ENCODE results near the gene TTC21A.
"Not testable (repeated sequence)": the region's sequence is repeated elsewhere in the genome, so short reads cannot be mapped to it uniquely, and the experiment has no call there.

Gene TTC21A

DNA sequence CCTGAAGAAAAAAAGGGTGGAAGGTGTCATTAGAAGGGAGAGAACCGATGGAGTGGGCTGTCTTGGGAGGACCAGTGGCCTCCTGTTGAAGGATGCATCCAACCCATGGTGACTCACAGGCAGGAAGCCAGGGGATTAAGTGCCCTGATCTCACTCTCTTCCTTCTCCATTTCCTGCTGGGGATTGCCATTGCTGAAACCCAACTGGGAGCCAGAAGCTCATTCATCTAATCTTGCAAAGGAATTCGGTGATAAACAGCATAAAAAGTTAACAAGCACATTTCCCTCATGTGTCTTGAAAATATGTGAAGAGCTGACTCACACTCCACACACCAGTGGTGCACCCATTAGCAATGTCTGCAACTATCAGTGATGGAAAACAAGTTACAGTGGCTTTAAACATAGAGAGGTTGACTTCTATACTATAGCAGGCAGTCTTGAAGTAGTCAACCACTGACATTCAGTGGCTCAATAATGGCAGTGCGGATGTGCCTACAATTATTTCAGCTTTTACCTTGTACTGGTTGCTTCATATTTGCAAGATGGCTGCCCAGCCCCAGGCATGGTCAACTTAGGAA lies 58.7 kb downstream of the TTC21A start:
- no peaks in the 10 kb centered on the region for H3K36me3 ChIP-seq (ENCODE audit: control insufficient read depth, low read depth, low read length)
- no peak overlapping the region for H3K4me3 ChIP-seq (ENCODE audit: low read length)
- no peaks in the 10 kb centered on the region for H3K9me3 ChIP-seq (ENCODE audit: control insufficient read depth, low read depth, low read length)
- H3K4me1 ChIP-seq (ENCODE audit: control insufficient read depth, low read depth, low read length): peaks cover 4% of the 10 kb centered on the region
- H3K27ac ChIP-seq (ENCODE audit: low read length): no peak overlapping the region
- no peaks in the 10 kb centered on the region for H3K27me3 ChIP-seq (ENCODE audit: control insufficient read depth, insufficient read depth, low read length)
- H3K9ac ChIP-seq (ENCODE audit: low read length): no peak overlapping the region

DNA sequence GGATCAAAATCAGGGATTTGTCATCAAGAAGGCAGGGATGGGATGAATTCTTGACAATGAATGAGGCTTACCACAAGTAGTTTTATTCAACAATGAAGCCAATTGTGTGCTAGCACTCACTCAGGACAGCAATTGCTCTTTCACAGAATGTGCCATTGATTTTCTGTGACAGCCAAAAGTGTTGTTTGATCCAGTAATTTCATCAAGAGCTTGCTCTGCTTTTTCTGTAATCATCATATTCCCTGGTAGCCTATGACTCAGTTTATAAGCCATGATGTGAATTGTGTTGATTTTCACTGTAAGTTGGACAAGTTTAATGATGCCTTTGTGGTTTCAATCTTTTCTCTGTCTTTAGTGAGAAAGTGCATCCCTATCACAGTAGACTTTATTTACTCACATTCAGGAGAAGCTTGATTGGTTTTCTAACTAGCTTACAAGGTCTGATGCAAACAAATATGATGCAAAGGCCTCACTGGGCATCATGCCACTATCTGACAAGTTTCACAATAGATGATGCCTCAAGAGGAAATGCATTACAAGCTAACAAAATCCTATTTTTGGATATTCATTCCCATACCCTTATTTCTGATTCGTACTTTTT lies 59.6 kb downstream of the TTC21A start:
- H3K27ac ChIP-seq (ENCODE audit: low read length): no peak overlapping the region
- H3K36me3 ChIP-seq (ENCODE audit: control insufficient read depth, low read depth, low read length): no peaks in the 10 kb centered on the region
- no peaks in the 10 kb centered on the region for H3K9me3 ChIP-seq (ENCODE audit: control insufficient read depth, low read depth, low read length)
- no peak overlapping the region for H3K4me3 ChIP-seq (ENCODE audit: low read length)
- H3K9ac ChIP-seq (ENCODE audit: low read length): no peak overlapping the region
- no peaks in the 10 kb centered on the region for H3K27me3 ChIP-seq (ENCODE audit: control insufficient read depth, insufficient read depth, low read length)
- peaks cover 4% of the 10 kb centered on the region for H3K4me1 ChIP-seq (ENCODE audit: control insufficient read depth, low read depth, low read length)

DNA sequence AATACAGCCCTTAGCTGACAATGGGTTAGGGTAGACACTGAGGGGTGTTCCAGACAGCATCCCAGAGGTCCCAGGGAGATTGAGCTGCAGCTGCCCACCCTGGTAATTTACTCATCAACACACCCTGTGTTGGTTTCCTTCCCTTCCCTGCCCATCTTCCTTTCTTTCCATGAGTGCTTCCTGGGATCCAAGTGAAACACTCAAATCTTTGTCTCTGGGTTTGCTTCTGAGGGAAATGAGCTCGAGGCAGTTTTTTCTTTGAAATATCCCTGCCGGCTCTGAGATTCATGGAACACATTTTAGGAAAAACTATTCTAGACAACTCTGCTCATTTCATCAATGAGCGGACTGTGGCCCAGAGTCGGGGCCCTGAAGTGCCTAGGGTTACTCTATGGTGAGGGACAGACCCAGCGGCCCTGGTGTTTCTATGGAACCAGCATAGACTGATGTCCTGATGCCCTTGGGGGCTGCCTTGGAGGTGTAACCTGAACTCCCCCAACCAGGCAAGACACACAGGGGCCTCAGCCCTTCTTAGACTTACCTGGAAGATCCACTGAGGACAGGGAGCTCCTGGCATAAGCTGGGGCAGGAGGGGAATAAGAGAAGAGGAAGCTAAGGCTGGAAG lies 60.8 kb downstream of the TTC21A start:
- H3K27ac ChIP-seq (ENCODE audit: low read length): no peak overlapping the region
- H3K9me3 ChIP-seq (ENCODE audit: control insufficient read depth, low read depth, low read length): no peaks in the 10 kb centered on the region
- H3K36me3 ChIP-seq (ENCODE audit: control insufficient read depth, low read depth, low read length): no peaks in the 10 kb centered on the region
- H3K4me1 ChIP-seq (ENCODE audit: control insufficient read depth, low read depth, low read length): peaks cover 4% of the 10 kb centered on the region
- H3K27me3 ChIP-seq (ENCODE audit: control insufficient read depth, insufficient read depth, low read length): no peaks in the 10 kb centered on the region
- H3K9ac ChIP-seq (ENCODE audit: low read length): no peak overlapping the region
- no peak overlapping the region for H3K4me3 ChIP-seq (ENCODE audit: low read length)

DNA sequence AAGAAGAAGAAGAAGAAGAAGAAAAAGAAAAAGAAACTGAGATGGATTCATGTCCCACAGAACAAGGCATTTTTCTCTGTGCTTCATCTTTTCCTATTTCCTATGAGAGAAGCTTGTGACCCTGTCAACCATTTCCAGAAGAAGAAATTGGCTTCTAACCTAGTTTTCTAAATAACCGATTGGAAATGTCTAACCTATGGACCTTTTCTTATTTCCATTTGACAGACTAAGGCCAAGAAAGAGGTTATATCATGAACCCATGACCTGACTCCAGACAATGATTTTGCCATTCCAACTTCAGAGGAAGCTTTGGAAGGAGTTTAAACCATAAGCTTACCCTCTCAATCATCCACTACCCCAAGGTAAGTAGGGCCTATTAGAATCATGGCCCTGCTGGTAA lies 62.2 kb downstream of the TTC21A start:
- Histone ChIP-seq H3K9ac (ENCODE audit: low read length) (no peak overlapping the region), H3K27ac (ENCODE audit: low read length) (no peak overlapping the region), H3K27me3 (ENCODE audit: control insufficient read depth, insufficient read depth, low read length) (no peaks in the 10 kb centered on the region), H3K4me1 (ENCODE audit: control insufficient read depth, low read depth, low read length) (peaks cover 4% of the 10 kb centered on the region), H3K4me3 (ENCODE audit: low read length) (no peak overlapping the region), H3K9me3 (ENCODE audit: control insufficient read depth, low read depth, low read length) (no peaks in the 10 kb centered on the region), H3K36me3 (ENCODE audit: control insufficient read depth, low read depth, low read length) (no peaks in the 10 kb centered on the region)

DNA sequence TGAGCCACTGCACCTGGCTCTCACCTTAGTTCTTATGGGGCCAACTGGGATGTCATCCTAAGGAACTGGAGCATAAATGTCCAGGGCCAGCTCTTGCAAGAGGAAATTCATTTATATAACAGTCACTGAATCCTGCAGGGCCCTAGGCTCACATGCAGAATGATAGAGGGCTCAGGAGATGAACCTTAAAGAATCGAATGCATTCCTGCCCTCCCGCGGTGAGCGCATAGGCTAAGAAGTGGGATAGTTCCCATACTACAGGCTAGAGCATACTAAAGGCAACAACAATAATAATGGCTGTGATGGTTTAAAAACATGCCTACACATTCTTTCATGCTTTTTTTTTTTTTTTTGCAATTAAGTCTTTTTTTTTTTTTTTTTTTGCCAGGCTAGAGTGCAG lies 63.0 kb downstream of the TTC21A start:
- H3K9ac ChIP-seq (ENCODE audit: low read length): no peak overlapping the region
- no peak overlapping the region for H3K27ac ChIP-seq (ENCODE audit: low read length)
- no peaks in the 10 kb centered on the region for H3K36me3 ChIP-seq (ENCODE audit: control insufficient read depth, low read depth, low read length)
- no peak overlapping the region for H3K4me3 ChIP-seq (ENCODE audit: low read length)
- H3K4me1 ChIP-seq (ENCODE audit: control insufficient read depth, low read depth, low read length): peaks cover 4% of the 10 kb centered on the region
- H3K9me3 ChIP-seq (ENCODE audit: control insufficient read depth, low read depth, low read length): no peaks in the 10 kb centered on the region
- H3K27me3 ChIP-seq (ENCODE audit: control insufficient read depth, insufficient read depth, low read length): no peaks in the 10 kb centered on the region

DNA sequence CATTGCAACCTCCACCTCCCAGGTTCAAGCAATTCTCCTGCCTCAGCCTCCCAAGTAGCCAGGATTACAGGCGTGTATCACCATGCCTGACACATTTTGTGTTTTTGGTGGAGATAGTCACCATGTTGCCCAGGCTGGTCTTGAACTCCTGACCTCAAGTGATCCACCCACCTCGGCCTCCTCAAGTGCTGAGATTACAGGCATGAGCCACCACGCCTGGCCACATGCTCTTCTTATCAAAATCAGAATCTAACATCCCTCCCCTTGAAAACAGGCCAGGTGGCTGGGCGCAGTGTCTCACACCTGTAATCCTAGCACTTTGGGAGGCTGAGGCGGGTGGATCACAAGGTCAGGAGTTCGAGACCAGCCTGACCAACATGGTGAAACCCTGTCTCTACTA lies 63.4 kb downstream of the TTC21A start:
- H3K4me3 ChIP-seq (ENCODE audit: low read length); H3K36me3 ChIP-seq (ENCODE audit: control insufficient read depth, low read depth, low read length); H3K27ac ChIP-seq (ENCODE audit: low read length); H3K27me3 ChIP-seq (ENCODE audit: control insufficient read depth, insufficient read depth, low read length); H3K9ac ChIP-seq (ENCODE audit: low read length); H3K9me3 ChIP-seq (ENCODE audit: control insufficient read depth, low read depth, low read length); H3K4me1 ChIP-seq (ENCODE audit: control insufficient read depth, low read depth, low read length): not testable (repeated sequence)

DNA sequence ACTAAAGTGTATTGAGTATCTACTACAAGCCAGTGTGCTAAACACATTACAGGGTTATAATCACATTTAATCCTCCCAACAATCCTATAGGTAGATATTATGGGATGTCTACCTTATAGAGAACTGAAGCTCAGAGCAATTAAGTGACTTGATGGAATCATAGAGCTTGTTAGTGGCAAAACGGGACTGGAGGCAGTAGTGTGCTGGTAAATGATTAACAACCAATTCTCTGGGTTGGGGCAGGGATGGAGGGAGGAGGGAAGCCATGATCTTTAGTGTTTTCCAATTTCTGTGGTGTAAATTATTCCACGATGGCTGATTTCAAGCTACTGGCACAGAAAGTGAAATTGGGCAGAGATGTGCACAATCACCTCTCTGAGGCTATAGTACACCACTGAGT lies 64.4 kb downstream of the TTC21A start:
- Histone ChIP-seq H3K9ac (ENCODE audit: low read length) (no peak overlapping the region), H3K9me3 (ENCODE audit: control insufficient read depth, low read depth, low read length) (no peaks in the 10 kb centered on the region), H3K4me1 (ENCODE audit: control insufficient read depth, low read depth, low read length) (no peaks in the 10 kb centered on the region), H3K27me3 (ENCODE audit: control insufficient read depth, insufficient read depth, low read length) (no peaks in the 10 kb centered on the region), H3K27ac (ENCODE audit: low read length) (no peak overlapping the region), H3K4me3 (ENCODE audit: low read length) (no peak overlapping the region), H3K36me3 (ENCODE audit: control insufficient read depth, low read depth, low read length) (no peaks in the 10 kb centered on the region)

DNA sequence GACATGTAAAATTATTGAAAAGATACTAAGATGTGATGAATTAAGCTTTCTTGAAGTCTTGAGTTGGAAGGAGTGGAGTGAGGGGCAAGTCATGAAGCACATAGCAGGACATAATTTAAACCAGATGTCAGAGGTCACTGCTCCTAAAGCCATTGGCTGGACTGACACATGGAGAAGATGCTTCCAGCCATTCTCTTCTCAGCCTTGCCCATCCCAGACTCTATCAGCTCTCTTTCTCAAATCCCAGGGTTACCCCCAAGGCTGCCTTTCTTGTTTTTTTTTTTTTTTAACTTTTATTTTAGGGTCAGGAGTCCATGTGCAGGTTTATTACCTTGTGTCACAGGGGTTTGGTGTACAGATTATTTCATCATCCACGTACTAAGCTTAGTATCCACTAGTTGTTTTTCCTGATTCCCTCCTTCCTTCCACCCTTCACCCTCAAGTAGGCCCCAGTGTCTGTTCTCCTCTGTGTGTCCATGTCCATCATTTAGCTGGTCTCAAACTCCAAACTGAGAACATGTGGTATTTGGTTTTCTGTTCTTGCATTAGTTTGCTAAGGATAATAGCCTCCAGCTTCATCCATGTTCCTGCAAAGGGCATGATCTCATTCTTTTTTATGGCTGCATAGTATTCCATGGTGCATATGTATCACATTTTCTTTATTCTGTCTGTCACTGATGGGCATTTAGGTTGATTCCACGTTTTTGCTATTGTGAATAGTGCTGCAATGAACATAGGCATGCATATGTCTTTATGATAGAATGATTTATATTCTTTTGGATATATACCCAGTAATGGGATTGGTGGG lies 66.0 kb downstream of the TTC21A start:
- Histone ChIP-seq H3K9ac (ENCODE audit: low read length) (no peak overlapping the region), H3K4me3 (ENCODE audit: low read length) (no peak overlapping the region), H3K4me1 (ENCODE audit: control insufficient read depth, low read depth, low read length) (peaks cover 7% of the 10 kb centered on the region), H3K9me3 (ENCODE audit: control insufficient read depth, low read depth, low read length) (no peaks in the 10 kb centered on the region), H3K27ac (ENCODE audit: low read length) (no peak overlapping the region), H3K36me3 (ENCODE audit: control insufficient read depth, low read depth, low read length) (no peaks in the 10 kb centered on the region), H3K27me3 (ENCODE audit: control insufficient read depth, insufficient read depth, low read length) (no peaks in the 10 kb centered on the region)

DNA sequence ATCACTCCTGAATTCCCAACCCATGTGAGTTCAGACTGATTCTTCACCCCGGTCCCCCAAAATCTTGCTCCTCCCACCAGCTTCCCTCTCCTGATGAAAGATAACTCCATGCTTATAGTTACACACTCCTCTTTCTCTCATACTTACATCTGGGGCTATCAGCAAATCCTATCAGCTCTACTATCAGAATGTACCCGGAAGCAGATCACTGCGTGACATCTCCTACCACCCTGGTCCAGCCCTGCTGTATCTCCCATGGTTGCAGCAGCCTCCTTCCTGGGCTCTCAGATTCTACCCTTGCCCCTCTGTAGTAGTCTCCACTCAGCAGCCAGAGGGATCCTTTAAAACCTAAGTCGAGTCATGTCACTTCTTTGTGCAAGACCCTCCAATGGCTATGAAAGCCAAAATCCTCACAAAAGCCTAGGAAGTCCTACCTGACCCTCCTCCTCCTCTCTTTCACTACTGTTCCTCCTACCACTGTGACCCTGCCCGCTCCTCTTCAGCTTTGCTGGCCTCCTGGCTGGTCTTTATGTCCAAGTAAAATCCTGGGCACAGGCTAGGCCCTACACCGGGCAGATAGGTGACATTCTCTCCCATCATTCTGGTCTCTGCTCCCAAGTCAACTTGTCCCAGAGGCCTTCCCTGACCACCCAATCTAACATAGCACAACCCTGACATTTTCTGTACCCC lies 68.7 kb downstream of the TTC21A start:
- H3K36me3 ChIP-seq (ENCODE audit: control insufficient read depth, low read depth, low read length): no peaks in the 10 kb centered on the region
- peaks cover 15% of the 10 kb centered on the region for H3K4me1 ChIP-seq (ENCODE audit: control insufficient read depth, low read depth, low read length)
- no peak overlapping the region for H3K9ac ChIP-seq (ENCODE audit: low read length)
- H3K4me3 ChIP-seq (ENCODE audit: low read length): no peak overlapping the region
- H3K27ac ChIP-seq (ENCODE audit: low read length): no peak overlapping the region
- H3K27me3 ChIP-seq (ENCODE audit: control insufficient read depth, insufficient read depth, low read length): peaks cover 17% of the 10 kb centered on the region
- H3K9me3 ChIP-seq (ENCODE audit: control insufficient read depth, low read depth, low read length): no peaks in the 10 kb centered on the region

DNA sequence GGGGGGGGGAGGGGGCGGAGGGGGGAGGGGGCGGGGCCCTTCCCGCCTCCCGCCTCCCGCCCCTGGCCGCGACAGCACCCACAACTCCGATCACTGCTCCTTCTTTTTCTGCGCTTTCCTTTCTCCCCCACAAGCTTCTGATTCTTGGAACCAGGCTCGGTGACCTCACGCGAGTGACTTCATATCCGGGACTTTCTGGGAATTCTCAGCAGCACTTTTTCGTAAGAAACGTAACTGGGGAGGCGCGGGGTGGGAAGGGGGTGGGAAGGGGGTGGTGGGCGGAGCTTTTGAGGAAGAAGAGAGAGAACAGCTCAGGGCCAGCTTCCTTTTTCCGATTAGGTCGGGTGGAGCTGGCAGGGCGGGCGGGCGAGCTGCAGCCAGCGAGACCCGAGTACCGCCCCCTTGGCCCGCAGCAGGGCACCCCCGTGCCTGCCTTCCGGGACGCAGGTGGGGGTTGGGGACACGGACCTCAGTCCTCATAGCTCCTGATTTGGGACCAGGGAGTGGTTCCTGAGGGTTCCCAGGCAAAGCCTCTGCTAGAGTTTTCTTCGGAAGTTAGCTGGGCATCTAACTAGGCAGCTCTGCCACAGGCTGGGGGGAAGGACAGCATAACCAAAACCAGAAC lies 70.3 kb downstream of the TTC21A start:
- peaks cover 17% of the 10 kb centered on the region for H3K27me3 ChIP-seq (ENCODE audit: control insufficient read depth, insufficient read depth, low read length)
- no peaks in the 10 kb centered on the region for H3K9me3 ChIP-seq (ENCODE audit: control insufficient read depth, low read depth, low read length)
- peaks cover 15% of the 10 kb centered on the region for H3K4me1 ChIP-seq (ENCODE audit: control insufficient read depth, low read depth, low read length)
- H3K4me3 ChIP-seq (ENCODE audit: low read length): peak overlapping the region; percentile 64
- no peaks in the 10 kb centered on the region for H3K36me3 ChIP-seq (ENCODE audit: control insufficient read depth, low read depth, low read length)
- H3K9ac ChIP-seq (ENCODE audit: low read length): peak overlapping the region; percentile 51
- no peak overlapping the region for H3K27ac ChIP-seq (ENCODE audit: low read length)

DNA sequence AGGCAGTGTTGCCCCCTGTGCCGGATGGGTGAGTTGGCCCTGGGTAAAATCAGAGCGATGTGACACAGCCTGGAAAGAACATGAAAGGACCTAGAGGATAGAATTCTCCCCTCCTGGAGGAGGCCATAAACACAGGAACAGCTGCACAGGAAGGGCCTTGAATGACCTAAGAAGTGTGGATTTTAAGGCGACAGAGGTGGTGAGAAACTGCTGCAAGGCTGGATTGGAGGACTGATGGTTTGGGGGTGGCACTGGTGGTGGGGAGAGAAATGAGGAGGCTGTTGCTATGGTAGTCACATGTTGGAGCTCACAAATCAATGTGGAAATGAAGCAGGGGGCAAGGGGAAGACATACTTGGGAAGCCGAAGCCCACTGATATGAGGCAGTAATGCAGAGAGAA lies 71.1 kb downstream of the TTC21A start:
- Histone ChIP-seq H3K9ac (ENCODE audit: low read length) (no peak overlapping the region), H3K4me3 (ENCODE audit: low read length) (peak overlapping the region; percentile 64), H3K9me3 (ENCODE audit: control insufficient read depth, low read depth, low read length) (no peaks in the 10 kb centered on the region), H3K36me3 (ENCODE audit: control insufficient read depth, low read depth, low read length) (no peaks in the 10 kb centered on the region), H3K4me1 (ENCODE audit: control insufficient read depth, low read depth, low read length) (peaks cover 15% of the 10 kb centered on the region), H3K27ac (ENCODE audit: low read length) (no peak overlapping the region), H3K27me3 (ENCODE audit: control insufficient read depth, insufficient read depth, low read length) (peaks cover 17% of the 10 kb centered on the region)
